Measurements from ENCODE around the gene CSNK2A1.
A peak's percentile ranks its signal among the peaks of the same experiment; 100 is the strongest.

Gene CSNK2A1

DNA sequence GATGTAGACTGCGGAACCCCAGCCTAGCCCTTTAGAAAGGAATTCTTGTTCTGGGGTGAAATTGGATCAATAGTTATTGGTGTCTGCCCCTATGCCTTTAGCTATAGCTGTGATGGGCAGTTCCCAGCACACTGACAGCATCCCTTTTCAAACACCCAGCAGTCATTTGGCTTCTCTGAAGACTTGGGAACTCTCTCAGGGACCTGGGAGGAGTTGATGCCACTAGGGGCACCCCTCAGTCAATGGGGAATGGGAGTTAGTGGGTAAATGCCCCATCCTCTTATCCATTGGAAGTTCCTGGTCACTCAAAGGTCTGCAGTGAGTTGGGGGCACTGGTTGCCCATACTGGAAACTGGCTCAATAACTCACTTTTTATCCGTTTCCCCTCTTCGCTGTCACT is 31.6 kb upstream of the CSNK2A1 start:
- no peak for TF ChIP-seq CTCF (IDR thresholded peaks at IDR 0.05)
- Mint-ChIP-seq H3K27ac (no peak overlapping the region), H3K4me3 (no peak overlapping the region), H3K36me3 (ENCODE audit: low read depth) (no peaks in the 10 kb centered on the region), H3K9me3 (no peaks in the 10 kb centered on the region), H3K4me1 (peaks cover 32% of the 10 kb centered on the region), H3K27me3 (ENCODE audit: low read depth, poor library complexity) (peaks cover 15% of the 10 kb centered on the region)
- no peak for DNase-seq

- H3K36me3 Mint-ChIP-seq (ENCODE audit: low read depth) = no peaks in the 10 kb centered on the region
- H3K27me3 Mint-ChIP-seq (ENCODE audit: low read depth, poor library complexity) = peaks cover 15% of the 10 kb centered on the region
- no peak overlapping the region for H3K27ac Mint-ChIP-seq
- TF ChIP-seq CTCF (IDR thresholded peaks at IDR 0.05) = no peak
- H3K4me3 Mint-ChIP-seq = no peak overlapping the region
- peaks cover 37% of the 10 kb centered on the region for H3K4me1 Mint-ChIP-seq
- H3K9me3 Mint-ChIP-seq = no peaks in the 10 kb centered on the region
- DNase-seq = no peak
Observed at GRCh38 chr20:574297-574942, 30.8 kb upstream of the CSNK2A1 start.

DNA sequence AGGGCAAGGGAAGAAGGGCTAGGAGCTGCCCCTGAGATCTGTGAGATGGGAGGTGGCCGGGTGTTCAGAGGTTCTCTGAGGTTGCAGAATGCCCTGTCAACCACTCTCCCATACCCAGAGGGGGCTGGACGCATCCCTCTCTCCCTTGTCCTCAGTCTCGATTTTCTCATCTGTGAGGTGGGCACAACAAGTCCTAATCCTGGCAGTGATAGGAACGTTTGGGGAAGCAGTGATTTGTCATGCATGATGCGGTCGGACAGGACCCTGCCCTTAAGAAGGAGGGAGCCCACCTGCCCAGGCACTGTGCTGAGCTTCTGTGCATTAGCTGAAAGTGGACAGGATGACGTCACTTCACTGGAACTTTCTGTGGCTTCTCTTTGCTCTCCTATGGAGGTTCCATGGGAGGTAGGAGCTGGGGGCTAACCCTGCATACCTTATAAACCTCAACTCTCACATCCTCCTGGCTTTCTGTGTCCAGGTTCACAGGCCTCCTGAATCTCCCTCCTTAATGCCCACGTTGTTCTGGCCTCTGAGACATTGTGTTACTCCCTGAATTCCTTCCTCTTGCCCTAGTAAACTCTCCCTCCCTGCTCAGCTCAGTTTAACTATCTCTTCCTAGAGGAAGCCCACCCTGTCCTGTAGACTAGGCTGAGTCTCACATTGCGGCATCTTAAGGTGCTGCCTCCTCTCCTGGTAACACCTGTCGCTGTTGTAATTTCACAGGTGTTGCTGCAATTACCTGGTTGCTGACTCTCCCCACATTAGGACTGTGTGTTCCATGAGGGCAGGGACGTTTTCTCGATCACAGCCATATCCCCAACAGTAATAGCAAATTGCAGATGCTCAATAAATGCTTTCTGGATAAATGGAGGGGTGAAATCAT is 30.1 kb upstream of the CSNK2A1 start:
- H3K9me3 Mint-ChIP-seq = no peaks in the 10 kb centered on the region
- no peak for TF ChIP-seq CTCF (IDR thresholded peaks at IDR 0.05)
- no peak for DNase-seq
- H3K27me3 Mint-ChIP-seq (ENCODE audit: low read depth, poor library complexity) = peaks cover 15% of the 10 kb centered on the region
- no peak overlapping the region for H3K4me3 Mint-ChIP-seq
- H3K4me1 Mint-ChIP-seq = peaks cover 43% of the 10 kb centered on the region
- H3K36me3 Mint-ChIP-seq (ENCODE audit: low read depth) = no peaks in the 10 kb centered on the region
- peak overlapping the region; percentile 68 for H3K27ac Mint-ChIP-seq

DNA sequence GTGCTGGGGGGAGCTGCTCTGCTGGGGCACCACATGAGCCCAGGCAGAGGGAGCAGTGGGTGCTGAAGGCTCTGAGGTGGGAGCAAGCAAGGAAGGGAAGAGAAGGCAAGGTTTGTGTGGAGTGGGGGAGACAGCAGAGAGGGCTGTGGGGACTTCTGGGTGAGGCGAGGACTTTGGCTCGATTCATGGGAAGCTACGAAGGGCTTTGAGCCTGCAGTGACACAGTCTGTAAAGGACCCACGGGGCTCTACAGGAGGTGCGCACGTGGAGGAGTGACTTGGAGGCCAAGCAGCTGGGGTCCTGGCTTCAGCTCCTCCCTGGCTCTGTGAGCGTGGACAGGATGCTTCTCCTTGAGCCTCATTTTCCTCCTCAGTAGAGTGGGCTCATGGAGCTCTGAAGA is 29.1 kb upstream of the CSNK2A1 start:
- Mint-ChIP-seq H3K4me3 (no peak overlapping the region), H3K36me3 (ENCODE audit: low read depth) (no peaks in the 10 kb centered on the region), H3K4me1 (peaks cover 47% of the 10 kb centered on the region), H3K27ac (peak overlapping the region; percentile 89), H3K27me3 (ENCODE audit: low read depth, poor library complexity) (peaks cover 15% of the 10 kb centered on the region), H3K9me3 (no peaks in the 10 kb centered on the region)
- TF ChIP-seq CTCF (IDR thresholded peaks at IDR 0.05) = no peak
- DNase-seq = no peak

DNA sequence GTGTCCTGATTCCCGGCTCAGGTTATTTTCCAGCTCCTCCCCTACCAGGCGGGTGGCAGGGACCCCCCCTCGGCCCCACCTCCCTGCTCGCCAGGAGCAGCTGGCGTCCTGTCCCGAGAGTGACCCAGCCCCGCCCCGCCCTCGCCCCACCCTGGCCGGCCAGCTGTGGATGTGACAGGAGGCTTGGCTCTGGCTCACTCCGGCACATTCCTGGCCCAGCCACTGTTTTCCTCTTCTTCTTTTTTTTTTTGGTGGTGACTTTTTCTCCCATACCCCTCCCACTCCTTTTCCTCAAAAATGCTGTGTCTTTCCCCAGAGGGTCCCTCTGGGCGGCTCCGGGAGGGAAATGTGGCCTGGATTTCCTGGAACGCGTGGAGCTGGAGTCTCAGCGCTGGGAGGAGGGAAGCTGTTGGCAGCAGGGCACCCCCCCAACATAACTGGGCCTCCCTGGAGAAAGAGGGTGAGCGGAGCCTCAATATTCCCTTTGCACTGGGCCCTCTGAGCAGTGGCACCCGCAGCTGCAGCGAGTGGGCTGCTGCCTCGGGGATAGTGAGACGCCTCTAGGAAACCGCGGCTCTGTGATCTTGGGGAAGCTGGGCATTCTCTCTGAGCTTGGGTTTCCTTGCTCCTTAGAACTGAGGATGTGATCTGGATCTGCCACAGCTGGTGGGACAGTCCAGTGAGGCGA is 28.3 kb upstream of the CSNK2A1 start:
- TF ChIP-seq CTCF (IDR thresholded peaks at IDR 0.05) = no peak
- peak; percentile 66 for DNase-seq
- H3K27ac Mint-ChIP-seq = no peak overlapping the region
- H3K4me3 Mint-ChIP-seq = peak overlapping the region; percentile 63
- H3K4me1 Mint-ChIP-seq = peaks cover 55% of the 10 kb centered on the region
- H3K27me3 Mint-ChIP-seq (ENCODE audit: low read depth, poor library complexity) = peaks cover 12% of the 10 kb centered on the region
- H3K36me3 Mint-ChIP-seq (ENCODE audit: low read depth) = no peaks in the 10 kb centered on the region
- H3K9me3 Mint-ChIP-seq = no peaks in the 10 kb centered on the region
